ENCODE results near the gene PACSIN3. TPM values are rescaled to one million over a fixed set of nuclear protein-coding genes. Genes with fewer than 3 reads are reported as not detected.

Gene PACSIN3
- polyA plus RNA-seq, 2 of the 4 experiments (the other 2 are of a cell fraction) = 16.5 to 35.3 TPM

DNA sequence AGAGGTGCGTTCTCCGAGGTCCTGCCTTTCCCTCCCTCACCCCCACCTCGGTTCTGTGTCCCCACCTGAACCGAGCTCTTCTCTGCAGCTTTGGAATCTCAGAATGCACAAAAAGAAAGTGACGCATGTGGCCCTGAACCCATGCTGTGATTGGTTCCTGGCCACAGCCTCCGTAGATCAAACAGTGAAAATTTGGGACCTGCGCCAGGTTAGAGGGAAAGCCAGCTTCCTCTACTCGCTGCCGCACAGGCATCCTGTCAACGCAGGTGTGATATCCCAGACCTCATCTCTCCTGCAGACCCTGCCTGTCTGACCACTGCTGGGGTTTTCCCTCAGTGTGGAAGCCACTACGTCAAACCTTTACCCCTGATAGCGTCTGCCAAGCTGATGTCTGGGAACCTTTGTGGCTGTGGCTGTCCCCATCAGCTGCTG, 48.5 kb upstream of the PACSIN3 start:
- ATAC-seq = peak; percentile 69 to 76
- H3K9me3 ChIP-seq = no peaks in the 10 kb centered on the region
- peak overlapping the region; percentile 79 for H3K4me2 ChIP-seq
- DNase-seq (ENCODE audit: low read depth in 1 of 2, low spot score in 1 of 2) = peak in 1 of 2 experiments; percentile 84
- TF ChIP-seq NFE2L2 (conservative IDR thresholded peaks at IDR 0.05; ENCODE audit: low read length) = no peak
- TF ChIP-seq SREBF2 (IDR thresholded peaks at IDR 0.05) = no peak
- TF ChIP-seq, protein P1, sequence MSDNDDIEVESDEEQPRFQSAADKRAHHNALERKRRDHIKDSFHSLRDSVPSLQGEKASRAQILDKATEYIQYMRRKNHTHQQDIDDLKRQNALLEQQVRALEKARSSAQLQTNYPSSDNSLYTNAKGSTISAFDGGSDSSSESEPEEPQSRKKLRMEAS (IDR thresholded peaks at IDR 0.05) = peak; percentile 61
- TF ChIP-seq JUN (IDR thresholded peaks at IDR 0.05) = peak in 1 of 2 experiments; percentile 33; a peak in 2 of 5 replicates
- no peak for TF ChIP-seq KDM5A (IDR thresholded peaks at IDR 0.05)
- TF ChIP-seq, protein P2, sequence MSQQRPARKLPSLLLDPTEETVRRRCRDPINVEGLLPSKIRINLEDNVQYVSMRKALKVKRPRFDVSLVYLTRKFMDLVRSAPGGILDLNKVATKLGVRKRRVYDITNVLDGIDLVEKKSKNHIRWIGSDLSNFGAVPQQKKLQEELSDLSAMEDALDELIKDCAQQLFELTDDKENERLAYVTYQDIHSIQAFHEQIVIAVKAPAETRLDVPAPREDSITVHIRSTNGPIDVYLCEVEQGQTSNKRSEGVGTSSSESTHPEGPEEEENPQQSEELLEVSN (IDR thresholded peaks at IDR 0.05; ENCODE audit: borderline replicate concordance, low read depth) = no peak
- no peak for TF ChIP-seq SMC3 (IDR thresholded peaks at IDR 0.05)
- TF ChIP-seq, protein P3, sequence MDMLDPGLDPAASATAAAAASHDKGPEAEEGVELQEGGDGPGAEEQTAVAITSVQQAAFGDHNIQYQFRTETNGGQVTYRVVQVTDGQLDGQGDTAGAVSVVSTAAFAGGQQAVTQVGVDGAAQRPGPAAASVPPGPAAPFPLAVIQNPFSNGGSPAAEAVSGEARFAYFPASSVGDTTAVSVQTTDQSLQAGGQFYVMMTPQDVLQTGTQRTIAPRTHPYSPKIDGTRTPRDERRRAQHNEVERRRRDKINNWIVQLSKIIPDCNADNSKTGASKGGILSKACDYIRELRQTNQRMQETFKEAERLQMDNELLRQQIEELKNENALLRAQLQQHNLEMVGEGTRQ (IDR thresholded peaks at IDR 0.05) = peak; percentile 54
- TF ChIP-seq GATA3 (IDR thresholded peaks at IDR 0.05; ENCODE audit: borderline replicate concordance) = 0 out of 2 replicates have a peak, but pooled peaks have one; percentile 7
- H3K4me3 ChIP-seq = peak overlapping the region; percentile 21
- FAIRE-seq = no peak
- POLR2A ChIA-PET = interaction anchor here (0.6 to 3.6 kb wide), 9 partner anchors 8 to 426 kb away, joined by 3 to 50 read pairs (median 6); partner anchors contain the start of genes ACP2 and DDB2
- H3K27ac ChIP-seq = peak overlapping the region; percentile 79 to 89
- CTCF ChIA-PET = interaction anchor here (0.9 to 8.8 kb wide), 18 partner anchors 9 to 178 kb away, joined by 3 to 101 read pairs (median 8); partner anchors contain the start of genes ACP2, ARFGAP2, DDB2 and NR1H3
- peaks cover 46% of the 10 kb centered on the region for H3K4me1 ChIP-seq
- WGBS (ENCODE audit: missing lambda C conversion rate) = 1% methylated on average over 12 of the region's 12 CpGs

DNA sequence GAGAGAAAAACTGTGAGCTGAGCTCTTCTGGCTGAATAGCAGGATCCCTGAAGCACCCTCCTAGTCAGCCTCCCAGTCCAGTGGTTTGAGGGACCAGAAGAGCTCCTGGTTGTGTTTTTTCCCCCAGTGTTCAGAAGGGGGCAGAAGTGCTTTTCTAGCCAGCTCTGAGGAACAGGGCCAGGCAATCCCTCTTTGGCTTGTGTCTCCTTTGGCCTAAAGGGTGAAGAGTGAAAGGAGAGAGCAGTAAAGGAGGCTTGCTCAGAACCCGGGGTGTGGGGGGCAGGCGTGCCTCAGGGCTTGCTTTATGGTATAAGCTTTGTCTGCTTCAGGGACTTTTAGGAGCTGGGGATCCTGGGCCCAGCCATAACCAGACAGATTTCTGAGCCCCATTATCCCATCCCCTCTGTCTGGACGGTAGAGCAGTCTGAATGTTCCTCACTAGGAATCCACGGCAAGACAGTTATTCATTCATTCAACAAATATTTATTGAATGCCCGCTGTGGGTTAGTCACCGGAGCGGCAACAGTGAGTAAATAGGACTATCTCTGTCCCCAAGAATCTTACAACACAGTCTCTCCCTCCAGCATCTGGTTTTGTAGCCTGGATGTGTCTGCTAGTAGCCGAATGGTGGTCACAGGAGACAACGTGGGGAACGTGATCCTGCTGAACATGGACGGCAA, 47.9 kb upstream of the PACSIN3 start:
- H3K27ac ChIP-seq = peak overlapping the region; percentile 79 to 89
- H3K4me3 ChIP-seq = peak overlapping the region; percentile 21
- peak; percentile 67 to 90 for DNase-seq (ENCODE audit: low read depth in 1 of 2, low spot score in 1 of 2)
- no peaks in the 10 kb centered on the region for H3K9me3 ChIP-seq
- FAIRE-seq = no peak
- 2% methylated on average over 11 of the region's 11 CpGs for WGBS (ENCODE audit: missing lambda C conversion rate)
- H3K4me1 ChIP-seq = peaks cover 46% of the 10 kb centered on the region
- ChIA-PET CTCF (interaction anchor here (0.5 to 8.8 kb wide), 24 partner anchors 10 to 169 kb away, joined by 3 to 101 read pairs (median 4); partner anchors contain the start of genes ACP2, ARFGAP2, DDB2 and NR1H3), POLR2A (interaction anchor here (0.5 to 3.6 kb wide), 11 partner anchors 8 to 425 kb away, joined by 3 to 50 read pairs (median 5); partner anchors contain the start of genes ACP2 and DDB2)
- peak; percentile 88 to 90 for ATAC-seq
- peak overlapping the region; percentile 79 for H3K4me2 ChIP-seq
- TF ChIP-seq, protein P4, sequence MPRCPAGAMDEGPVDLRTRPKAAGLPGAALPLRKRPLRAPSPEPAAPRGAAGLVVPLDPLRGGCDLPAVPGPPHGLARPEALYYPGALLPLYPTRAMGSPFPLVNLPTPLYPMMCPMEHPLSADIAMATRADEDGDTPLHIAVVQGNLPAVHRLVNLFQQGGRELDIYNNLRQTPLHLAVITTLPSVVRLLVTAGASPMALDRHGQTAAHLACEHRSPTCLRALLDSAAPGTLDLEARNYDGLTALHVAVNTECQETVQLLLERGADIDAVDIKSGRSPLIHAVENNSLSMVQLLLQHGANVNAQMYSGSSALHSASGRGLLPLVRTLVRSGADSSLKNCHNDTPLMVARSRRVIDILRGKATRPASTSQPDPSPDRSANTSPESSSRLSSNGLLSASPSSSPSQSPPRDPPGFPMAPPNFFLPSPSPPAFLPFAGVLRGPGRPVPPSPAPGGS (IDR thresholded peaks at IDR 0.05) = 0 out of 3 replicates have a peak, but pooled peaks have one; percentile 42
- peak; percentile 68 for TF ChIP-seq SMC3 (IDR thresholded peaks at IDR 0.05)
- TF ChIP-seq, protein P1 (IDR thresholded peaks at IDR 0.05) = peak; percentile 69
- no peak for TF ChIP-seq CHD4 (IDR thresholded peaks at IDR 0.05; ENCODE audit: borderline replicate concordance)
- TF ChIP-seq RAD21 (conservative IDR thresholded peaks at IDR 0.05 in 1 of 2, IDR thresholded peaks at IDR 0.05 in 1 of 2) = peak; percentile 75 to 78
- TF ChIP-seq, protein P5, sequence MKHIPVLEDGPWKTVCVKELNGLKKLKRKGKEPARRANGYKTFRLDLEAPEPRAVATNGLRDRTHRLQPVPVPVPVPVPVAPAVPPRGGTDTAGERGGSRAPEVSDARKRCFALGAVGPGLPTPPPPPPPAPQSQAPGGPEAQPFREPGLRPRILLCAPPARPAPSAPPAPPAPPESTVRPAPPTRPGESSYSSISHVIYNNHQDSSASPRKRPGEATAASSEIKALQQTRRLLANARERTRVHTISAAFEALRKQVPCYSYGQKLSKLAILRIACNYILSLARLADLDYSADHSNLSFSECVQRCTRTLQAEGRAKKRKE (CRISPR knock-in tag; IDR thresholded peaks at IDR 0.05; ENCODE audit: low read depth) = 0 out of 2 replicates have a peak, but pooled peaks have one; percentile 14
- TF ChIP-seq MYC (IDR thresholded peaks at IDR 0.05; ENCODE audit: borderline replicate concordance, low read length) = 0 out of 2 replicates have a peak, but pooled peaks have one; percentile 49
- TF ChIP-seq POLR2AphosphoS2 (conservative IDR thresholded peaks at IDR 0.05; ENCODE audit: low read length) = no peak
- peak; percentile 35 to 86 for TF ChIP-seq CEBPB (IDR thresholded peaks at IDR 0.05)
- no peak for TF ChIP-seq HOXB5 (CRISPR knock-in tag; IDR thresholded peaks at IDR 0.05)
- TF ChIP-seq, protein P2 (IDR thresholded peaks at IDR 0.05; ENCODE audit: borderline replicate concordance, low read depth) = peak; percentile 36; the same call in 1 of the 2 replicates
- TF ChIP-seq NFE2L2 (conservative IDR thresholded peaks at IDR 0.05; ENCODE audit: low read length) = no peak
- no peak for TF ChIP-seq CHD2 (IDR thresholded peaks at IDR 0.05; ENCODE audit: low read length, partially characterized antibody)
- no peak for TF ChIP-seq EHF (CRISPR knock-in tag; IDR thresholded peaks at IDR 0.05)
- TF ChIP-seq FOSL2 (IDR thresholded peaks at IDR 0.05) = peak; percentile 76
- peak; percentile 94 for TF ChIP-seq FOSL2 (CRISPR knock-in tag; IDR thresholded peaks at IDR 0.05)
- no peak for TF ChIP-seq ZFP36 (IDR thresholded peaks at IDR 0.05; ENCODE audit: borderline replicate concordance, partially characterized antibody)
- TF ChIP-seq CTCF (IDR thresholded peaks at IDR 0.05) = peak; percentile 67
- TF ChIP-seq RNF2 (IDR thresholded peaks at IDR 0.05; ENCODE audit: borderline replicate concordance, low read depth) = no peak
- peak; percentile 25 to 58; a peak in 2 of 5 replicates for TF ChIP-seq EP300 (IDR thresholded peaks at IDR 0.05)
- TF ChIP-seq JUN (IDR thresholded peaks at IDR 0.05) = peak; percentile 49 to 69; a peak in 3 of 5 replicates
- TF ChIP-seq GATA3 (IDR thresholded peaks at IDR 0.05; ENCODE audit: borderline replicate concordance) = peak; percentile 81
- TF ChIP-seq JUNB (IDR thresholded peaks at IDR 0.05) = peak; percentile 74; the same call in 1 of the 2 replicates

Data from A549 (cell line).